GM19239 (cell line): ENCODE results near the gene RANBP10.

ENCODE experiments used
- DNase-seq: peaks from one replicate; pipeline ENCODE4 v3.0.0; 2011; ENCODE audit warnings: low spot score; ENCODE audit not compliant: insufficient read length
- FAIRE-seq: peaks from 2 replicates; lab custom pipeline; 2011; peaks lifted over from hg19 to GRCh38; lab: Jason Lieb, UNC

Gene RANBP10

GRCh38 chr16:67833030-67833414, 26.7 kb upstream of the RANBP10 start:
- DNase-seq, result no peak
- FAIRE-seq, result no peak

- FAIRE-seq, result no peak
Observed at GRCh38 chr16:67828651-67829050, 22.3 kb upstream of the RANBP10 start.

GRCh38 chr16:67825906-67826305, 19.5 kb upstream of the RANBP10 start:
- FAIRE-seq (no peak), DNase-seq (no peak)

More at GRCh38 chr16:67828651-67829050, 22.3 kb upstream of the RANBP10 start:
- DNase-seq, result no peak

- FAIRE-seq (no peak), DNase-seq (no peak)
Observed at GRCh38 chr16:67825119-67825518, 18.8 kb upstream of the RANBP10 start.

- no peak for FAIRE-seq
Observed at GRCh38 chr16:67822511-67822910, 16.2 kb upstream of the RANBP10 start.

GRCh38 chr16:67820608-67821259, 14.4 kb upstream of the RANBP10 start:
- DNase-seq (no peak), FAIRE-seq (no peak)

More at GRCh38 chr16:67822511-67822910, 16.2 kb upstream of the RANBP10 start:
- no peak for DNase-seq

GRCh38 chr16:67814567-67814966, 8.2 kb upstream of the RANBP10 start:
- FAIRE-seq (no peak), DNase-seq (no peak)

- FAIRE-seq (no peak), DNase-seq (no peak)
Observed at GRCh38 chr16:67811899-67812298, 5.5 kb upstream of the RANBP10 start.

GRCh38 chr16:67807148-67807682, 855 bp upstream of the RANBP10 start:
- FAIRE-seq (no peak), DNase-seq (no peak)

- DNase-seq (no peak), FAIRE-seq (no peak)
Observed at GRCh38 chr16:67805718-67806427, 487 bp downstream of the RANBP10 start.

GRCh38 chr16:67804853-67805542, 1.4 kb downstream of the RANBP10 start:
- no peak for DNase-seq
- FAIRE-seq, result no peak

GRCh38 chr16:67803894-67804293, 2.5 kb downstream of the RANBP10 start:
- FAIRE-seq (no peak), DNase-seq (no peak)

- no peak for DNase-seq
- no peak for FAIRE-seq
Observed at GRCh38 chr16:67801883-67802282, 4.5 kb downstream of the RANBP10 start.

- DNase-seq (no peak), FAIRE-seq (no peak)
Observed at GRCh38 chr16:67801241-67801640, 5.1 kb downstream of the RANBP10 start.

- FAIRE-seq (no peak), DNase-seq (no peak)
Observed at GRCh38 chr16:67800338-67800926, 5.9 kb downstream of the RANBP10 start.

GRCh38 chr16:67796099-67796718, 10.2 kb downstream of the RANBP10 start:
- FAIRE-seq, result no peak
- no peak for DNase-seq

GRCh38 chr16:67790071-67790470, 16.3 kb downstream of the RANBP10 start:
- DNase-seq (no peak), FAIRE-seq (peak; percentile 4)

- DNase-seq (no peak), FAIRE-seq (peak; percentile 49)
Observed at GRCh38 chr16:67786491-67786890, 19.9 kb downstream of the RANBP10 start.

GRCh38 chr16:67783353-67783725, 23.0 kb downstream of the RANBP10 start:
- DNase-seq, result no peak
- FAIRE-seq, result no peak
